IMR-90 (cell line): ENCODE results near the gene POFUT1. TPM values are rescaled to one million over a fixed set of nuclear protein-coding genes. Genes with fewer than 3 reads are reported as not detected.

Experiments used
- ATAC-seq: fragments of 200-7000 bp; cut with Tn5 transposase; 2 replicates; pipeline ENCODE4 v1.9.1; 2020; ENCODE audit warnings: low read depth, mild to moderate bottlenecking, moderate library complexity
- BruUV-seq: library from RNA; stranded (reverse); fragments of 400-500 nt; replicated peaks from 2 replicates; lab custom pipeline; 2021; lab: Mats Ljungman, UMichigan
- CTCF ChIA-PET: fragments of 300-600 bp; formaldehyde crosslinking; extraction: SDS; loops from one replicate; lab custom pipeline; 2021; ENCODE audit warnings: antibody characterized with exemption; lab: Yijun Ruan, JAX
- POLR2A ChIA-PET: fragments of 300-600 bp; sonication (Branson Sonifier 250); formaldehyde crosslinking; loops from one replicate; lab custom pipeline; 2022; ENCODE audit warnings: antibody characterized with exemption; ENCODE audit not compliant: unreplicated experiment; lab: Charles Lee
- DNase-seq: peaks from one replicate; pipeline ENCODE4 v3.0.0; 2013
- H2AFZ ChIP-seq: replicated peaks from 2 replicates; pipeline ENCODE3; 2013; ENCODE audit warnings: low read length, mild to moderate bottlenecking; ENCODE audit not compliant: poor library complexity
- H2AK5ac ChIP-seq: 2 replicates; pipeline ENCODE4 v1.6.1; 2013; ENCODE audit warnings: low read depth, low read length, inconsistent platforms
- H2AK9ac ChIP-seq: replicated peaks from 2 replicates; pipeline ENCODE3; 2013; ENCODE audit warnings: mild to moderate bottlenecking, low read depth, low read length, moderate library complexity; ENCODE audit not compliant: poor library complexity
- H2BK120ac ChIP-seq: 2 replicates; pipeline ENCODE4 v1.6.1; 2013; ENCODE audit warnings: low read depth, low read length, inconsistent platforms
- H2BK15ac ChIP-seq: 3 replicates; pipeline ENCODE4 v1.6.1; 2013; ENCODE audit warnings: low read depth, low read length, inconsistent platforms
- H2BK20ac ChIP-seq: 2 replicates; pipeline ENCODE4 v1.6.1; 2013; ENCODE audit warnings: low read depth, mild to moderate bottlenecking, inconsistent platforms, low read length, moderate library complexity
- H2BK5ac ChIP-seq: 2 replicates; pipeline ENCODE4 v1.6.1; 2013; ENCODE audit warnings: mild to moderate bottlenecking, low read depth, low read length, inconsistent platforms; ENCODE audit not compliant: poor library complexity, severe bottlenecking
- H3K14ac ChIP-seq: replicated peaks from 2 replicates; pipeline ENCODE4 v1.6.1; 2013; ENCODE audit warnings: low read depth, low read length, inconsistent platforms
- H3K18ac ChIP-seq: 2 replicates; pipeline ENCODE4 v1.6.1; 2013; ENCODE audit warnings: low read depth, low read length, control low read depth
- H3K23ac ChIP-seq: 2 replicates; pipeline ENCODE4 v1.6.1; 2013; ENCODE audit warnings: low read depth, low read length, inconsistent platforms
- H3K27ac ChIP-seq: 2 replicates; pipeline ENCODE4 v1.5.1; 2013; ENCODE audit warnings: mild to moderate bottlenecking, control low read depth, low read length; ENCODE audit not compliant: insufficient read depth
- H3K27me3 ChIP-seq: 2 replicates; pipeline ENCODE4 v1.6.1; 2013; ENCODE audit warnings: low read length; ENCODE audit not compliant: control insufficient read depth, insufficient read depth
- H3K36me3 ChIP-seq: 2 replicates; pipeline ENCODE4 v1.6.1; 2013; ENCODE audit warnings: low read length, mixed read lengths; ENCODE audit not compliant: control insufficient read depth, insufficient read depth
- H3K4ac ChIP-seq: 2 replicates; pipeline ENCODE4 v1.6.1; 2013; ENCODE audit warnings: low read depth, low read length, inconsistent platforms
- H3K4me1 ChIP-seq: 2 replicates; pipeline ENCODE4 v1.6.1; 2013; ENCODE audit warnings: low read length, mixed read lengths; ENCODE audit not compliant: control insufficient read depth, insufficient read depth
- H3K4me2 ChIP-seq: 2 replicates; pipeline ENCODE4 v1.6.1; 2013; ENCODE audit warnings: low read depth, mild to moderate bottlenecking, control low read depth, low read length, moderate library complexity
- H3K4me3 ChIP-seq: 2 replicates; pipeline ENCODE4 v1.5.1; 2013; ENCODE audit warnings: low read depth, mild to moderate bottlenecking, control low read depth, low read length, moderate library complexity; ENCODE audit not compliant: insufficient read depth
- H3K56ac ChIP-seq: 2 replicates; pipeline ENCODE4 v1.6.1; 2013; ENCODE audit warnings: low read length, inconsistent platforms; ENCODE audit not compliant: insufficient read depth; ENCODE audit errors: extremely low read depth
- H3K79me1 ChIP-seq, 2 experiments: 2 replicates each; pipeline ENCODE4 v1.6.1; 2013; ENCODE audit warnings: low read length in 2 of 2, inconsistent platforms in 1 of 2, low read depth in 1 of 2
- H3K9ac ChIP-seq: 2 replicates; pipeline ENCODE4 v1.6.1; 2013; ENCODE audit warnings: low read depth, low read length, control low read depth
- H3K9me1 ChIP-seq: 2 replicates; pipeline ENCODE4 v1.6.1; 2013; ENCODE audit warnings: low read length, inconsistent platforms; ENCODE audit not compliant: insufficient read depth
- H3K9me3 ChIP-seq: 2 replicates; pipeline ENCODE4 v1.6.1; 2013; ENCODE audit warnings: low read length; ENCODE audit not compliant: control insufficient read depth, insufficient read depth
- H4K20me1 ChIP-seq: 2 replicates; pipeline ENCODE4 v1.6.1; 2013; ENCODE audit warnings: low read length, inconsistent platforms; ENCODE audit not compliant: insufficient read depth
- H4K5ac ChIP-seq: 2 replicates; pipeline ENCODE4 v1.6.1; 2013; ENCODE audit warnings: mild to moderate bottlenecking, low read depth, low read length, control low read depth
- H4K8ac ChIP-seq, 2 experiments: 2 replicates each; pipeline ENCODE4 v1.6.1; 2013; ENCODE audit warnings: low read depth in 2 of 2, low read length in 2 of 2, control low read depth in 1 of 2, inconsistent platforms in 1 of 2
- H4K91ac ChIP-seq: 2 replicates; pipeline ENCODE4 v1.6.1; 2013; ENCODE audit warnings: low read depth, low read length, inconsistent platforms; ENCODE audit not compliant: insufficient read depth
- CEBPB ChIP-seq: IDR thresholded peaks from 2 replicates; pipeline ENCODE4 v1.6.1; 2012; ENCODE audit warnings: low read depth, low read length, improper control_type of control experiment
- CHD1 ChIP-seq: IDR thresholded peaks from 2 replicates; pipeline ENCODE4 v1.6.1; 2012; ENCODE audit warnings: low read depth, low read length, improper control_type of control experiment
- FOS ChIP-seq: fragments of 150-350 bp; IDR thresholded peaks from 2 replicates; pipeline ENCODE4 v1.6.1; 2016; ENCODE audit warnings: low read depth, low read length
- MAFK ChIP-seq: IDR thresholded peaks from 2 replicates; pipeline ENCODE4 v1.6.1; 2012; ENCODE audit warnings: low read depth, low read length, improper control_type of control experiment
- NFE2L2 ChIP-seq: fragments of 150-350 bp; IDR thresholded peaks from 2 replicates; pipeline ENCODE4 v1.6.1; 2016; ENCODE audit warnings: low read depth, mild to moderate bottlenecking, low read length
- POLR2A ChIP-seq: IDR thresholded peaks from 2 replicates; pipeline ENCODE4 v1.6.1; 2012; ENCODE audit warnings: mild to moderate bottlenecking, low read depth, low read length
- RAD21 ChIP-seq: IDR thresholded peaks from 2 replicates; pipeline ENCODE4 v1.6.1; 2012; ENCODE audit warnings: low read length, improper control_type of control experiment
- RFX5 ChIP-seq: IDR thresholded peaks from 2 replicates; pipeline ENCODE4 v1.8.0; 2012; ENCODE audit warnings: low read depth, mild to moderate bottlenecking, low read length, moderate library complexity
- WGBS, 2 experiments: methylation state at CpG; one replicate each; pipeline versions ENCODE4 v1.1.5 to v1.1.7; 2013; ENCODE audit warnings: missing lambda C conversion rate in 2 of 2; ENCODE audit not compliant: insufficient read length in 1 of 2; ENCODE audit errors: extremely low coverage in 2 of 2; 5-methylcytosine and 5-hydroxymethylcytosine counted together
- dilution Hi-C: fragments of 300-500 bp; cut with HindIII; formaldehyde crosslinking; loops from one replicate; pipeline ENCODE4 v1.14.3; 2018; ENCODE audit warnings: low sequenced_read_pairs; ENCODE audit not compliant: unreplicated experiment
- in situ Hi-C: fragments of 300-500 bp; cut with MboI; formaldehyde crosslinking; loops from 3 replicates; pipeline ENCODE4 v1.14.3; 2019; ENCODE audit warnings: low sequenced_read_pairs, inconsistent platforms, mixed read lengths
- intact Hi-C: fragments of 100-400 bp; cut with micrococcal nuclease; formaldehyde crosslinking; loops from 2 replicates; pipeline ENCODE4 v1.10.0; 2022
- polyA plus RNA-seq, 3 experiments: library from polyadenylated mRNA; depleted of rRNA; stranded (reverse); fragments of >200 nt; gene quantifications; 2 replicates each; pipeline ENCODE4 v1.2.3, GENCODE V29; 2012; ENCODE audit warnings: low replicate concordance in 1 of 3
- total RNA-seq: library from RNA; depleted of rRNA; stranded (reverse); fragments of >200 nt; gene quantifications from 2 replicates; pipeline ENCODE4 v1.2.3, GENCODE V29; 2012
- TF ChIP-seq, protein P1 (sequence below): fragments of 150-350 bp; IDR thresholded peaks from 2 replicates; pipeline ENCODE4 v1.6.1; 2017; ENCODE audit warnings: mild to moderate bottlenecking, antibody characterized with exemption, low read length, low read depth
- TF ChIP-seq, protein P2 (sequence below): fragments of 150-350 bp; IDR thresholded peaks from 2 replicates; pipeline ENCODE4 v1.6.1; 2016; ENCODE audit warnings: low read depth, mild to moderate bottlenecking, low read length, moderate library complexity, borderline replicate concordance
- TF ChIP-seq, protein P3 (sequence below): conservative IDR thresholded peaks from 2 replicates; pipeline ENCODE4 v1.5.1; 2012; ENCODE audit warnings: mild to moderate bottlenecking, low read depth, low read length, improper control_type of control experiment

The POFUT1 gene
- total and polyA plus RNA-seq, 2 of the 4 experiments (the other 2 are of a cell fraction): 25.5 to 41.1 TPM

DNA sequence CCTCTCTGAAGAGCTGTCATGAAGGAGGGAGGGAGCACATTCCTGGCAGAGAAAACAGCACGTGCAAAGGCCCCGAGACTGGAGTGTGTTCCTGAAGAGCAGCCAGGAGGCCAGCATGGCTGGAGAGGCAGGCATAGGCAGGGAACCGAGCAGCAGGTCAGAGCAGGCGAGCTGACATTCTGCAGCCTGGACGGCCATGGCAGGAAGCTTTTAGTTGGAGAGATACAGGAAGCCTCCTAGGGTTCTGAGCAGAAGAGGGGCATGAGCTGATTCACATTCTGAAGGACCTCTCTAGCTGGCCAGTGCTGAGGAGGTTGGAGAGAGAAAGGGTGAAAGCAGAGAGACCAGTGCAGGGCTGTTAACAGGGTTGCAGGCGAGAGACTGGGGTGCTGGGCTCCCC lies 29.7 kb downstream of the POFUT1 start:
- H2AFZ ChIP-seq: no peak overlapping the region
- H3K4ac ChIP-seq: no peak overlapping the region
- WGBS, 2 experiments: 90% methylated on average over 5 of the region's 6 CpGs; no CpG with 5 or more reads in 1 of the 2 experiments
- ChIA-PET POLR2A (no interaction called here), CTCF (no interaction called here)
- no peak overlapping the region for H3K4me3 ChIP-seq
- H3K4me2 ChIP-seq: no peak overlapping the region
- in situ Hi-C loops (no loop called here), intact Hi-C loops (no loop called here), dilution Hi-C loops (no loop called here)
- H3K9me1 ChIP-seq: no peaks in the 10 kb centered on the region
- H3K36me3 ChIP-seq: peaks cover 31% of the 10 kb centered on the region
- no peaks in the 10 kb centered on the region for H4K20me1 ChIP-seq
- H3K56ac ChIP-seq: no peak overlapping the region
- no peaks in the 10 kb centered on the region for H3K9me3 ChIP-seq
- no peak overlapping the region for H2BK120ac ChIP-seq
- H2BK15ac ChIP-seq: no peak overlapping the region
- H3K14ac ChIP-seq: no peak overlapping the region
- no peak overlapping the region for H2AK9ac ChIP-seq
- H4K8ac ChIP-seq: no peak overlapping the region
- peak; percentile 78 for ATAC-seq
- TF ChIP-seq, protein P1, sequence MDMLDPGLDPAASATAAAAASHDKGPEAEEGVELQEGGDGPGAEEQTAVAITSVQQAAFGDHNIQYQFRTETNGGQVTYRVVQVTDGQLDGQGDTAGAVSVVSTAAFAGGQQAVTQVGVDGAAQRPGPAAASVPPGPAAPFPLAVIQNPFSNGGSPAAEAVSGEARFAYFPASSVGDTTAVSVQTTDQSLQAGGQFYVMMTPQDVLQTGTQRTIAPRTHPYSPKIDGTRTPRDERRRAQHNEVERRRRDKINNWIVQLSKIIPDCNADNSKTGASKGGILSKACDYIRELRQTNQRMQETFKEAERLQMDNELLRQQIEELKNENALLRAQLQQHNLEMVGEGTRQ: no peak
- TF ChIP-seq CHD1: no peak
- no peak for TF ChIP-seq MAFK
- TF ChIP-seq RFX5: no peak
- TF ChIP-seq, protein P2, sequence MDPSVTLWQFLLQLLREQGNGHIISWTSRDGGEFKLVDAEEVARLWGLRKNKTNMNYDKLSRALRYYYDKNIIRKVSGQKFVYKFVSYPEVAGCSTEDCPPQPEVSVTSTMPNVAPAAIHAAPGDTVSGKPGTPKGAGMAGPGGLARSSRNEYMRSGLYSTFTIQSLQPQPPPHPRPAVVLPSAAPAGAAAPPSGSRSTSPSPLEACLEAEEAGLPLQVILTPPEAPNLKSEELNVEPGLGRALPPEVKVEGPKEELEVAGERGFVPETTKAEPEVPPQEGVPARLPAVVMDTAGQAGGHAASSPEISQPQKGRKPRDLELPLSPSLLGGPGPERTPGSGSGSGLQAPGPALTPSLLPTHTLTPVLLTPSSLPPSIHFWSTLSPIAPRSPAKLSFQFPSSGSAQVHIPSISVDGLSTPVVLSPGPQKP: no peak
- no peak for TF ChIP-seq RAD21
- TF ChIP-seq FOS: no peak
- no peak for TF ChIP-seq CEBPB
- no peak for TF ChIP-seq POLR2A
- TF ChIP-seq NFE2L2: no peak
- TF ChIP-seq, protein P3, sequence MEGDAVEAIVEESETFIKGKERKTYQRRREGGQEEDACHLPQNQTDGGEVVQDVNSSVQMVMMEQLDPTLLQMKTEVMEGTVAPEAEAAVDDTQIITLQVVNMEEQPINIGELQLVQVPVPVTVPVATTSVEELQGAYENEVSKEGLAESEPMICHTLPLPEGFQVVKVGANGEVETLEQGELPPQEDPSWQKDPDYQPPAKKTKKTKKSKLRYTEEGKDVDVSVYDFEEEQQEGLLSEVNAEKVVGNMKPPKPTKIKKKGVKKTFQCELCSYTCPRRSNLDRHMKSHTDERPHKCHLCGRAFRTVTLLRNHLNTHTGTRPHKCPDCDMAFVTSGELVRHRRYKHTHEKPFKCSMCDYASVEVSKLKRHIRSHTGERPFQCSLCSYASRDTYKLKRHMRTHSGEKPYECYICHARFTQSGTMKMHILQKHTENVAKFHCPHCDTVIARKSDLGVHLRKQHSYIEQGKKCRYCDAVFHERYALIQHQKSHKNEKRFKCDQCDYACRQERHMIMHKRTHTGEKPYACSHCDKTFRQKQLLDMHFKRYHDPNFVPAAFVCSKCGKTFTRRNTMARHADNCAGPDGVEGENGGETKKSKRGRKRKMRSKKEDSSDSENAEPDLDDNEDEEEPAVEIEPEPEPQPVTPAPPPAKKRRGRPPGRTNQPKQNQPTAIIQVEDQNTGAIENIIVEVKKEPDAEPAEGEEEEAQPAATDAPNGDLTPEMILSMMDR: no peak
- H3K27me3 ChIP-seq: no peaks in the 10 kb centered on the region
- H3K79me1 ChIP-seq: peaks cover 0 to 4% of the 10 kb centered on the region in 2 experiments; a peak in 1 of 4 replicates
- no peak overlapping the region for H4K91ac ChIP-seq
- peaks cover 4% of the 10 kb centered on the region; the same call in 1 of the 2 replicates for H3K4me1 ChIP-seq
- no peak overlapping the region for H2BK5ac ChIP-seq
- H2AK5ac ChIP-seq: no peak overlapping the region
- no peak overlapping the region; the same call in 1 of the 2 replicates for H4K5ac ChIP-seq
- H3K27ac ChIP-seq: peak overlapping the region; percentile 8; the same call in 1 of the 2 replicates
- DNase-seq: no peak
- H3K9ac ChIP-seq: no peak overlapping the region
- H3K18ac ChIP-seq: no peak overlapping the region
- no TSS peak for BruUV-seq
- no peak overlapping the region for H3K23ac ChIP-seq
- H2BK20ac ChIP-seq: no peak overlapping the region
